GM03348 (cell line): ENCODE measurements around the gene SCARF1.

Experiments
- DNase-seq: peaks from one replicate; pipeline ENCODE4 v3.0.0; 2012; ENCODE audit warnings: low spot score

The SCARF1 gene

GRCh38 chr17:1648963-1649843 lies 3.7 kb upstream of the SCARF1 start:
- peak; percentile 99 for DNase-seq

GRCh38 chr17:1648173-1648962 lies 2.8 kb upstream of the SCARF1 start:
- DNase-seq: peak; percentile 20

GRCh38 chr17:1647802-1648171 lies 2.3 kb upstream of the SCARF1 start:
- DNase-seq: no peak

- no peak for DNase-seq
These were observed 805 bp upstream of the SCARF1 start for GRCh38 chr17:1646199-1646875.

- DNase-seq: no peak
These were observed 882 bp downstream of the SCARF1 start for GRCh38 chr17:1644493-1645206.

- no peak for DNase-seq
These were observed 1.5 kb downstream of the SCARF1 start for GRCh38 chr17:1643999-1644492.

GRCh38 chr17:1643293-1643998 lies 2.1 kb downstream of the SCARF1 start:
- peak; percentile 64 for DNase-seq

GRCh38 chr17:1641065-1641403 lies 4.5 kb downstream of the SCARF1 start:
- no peak for DNase-seq

GRCh38 chr17:1640329-1641064 lies 5.0 kb downstream of the SCARF1 start:
- no peak for DNase-seq

GRCh38 chr17:1639549-1640180 lies 5.9 kb downstream of the SCARF1 start:
- DNase-seq: no peak

- DNase-seq: no peak
These were observed 6.8 kb downstream of the SCARF1 start for GRCh38 chr17:1638624-1639300.

- no peak for DNase-seq
These were observed 7.4 kb downstream of the SCARF1 start for GRCh38 chr17:1638171-1638590.

- DNase-seq: no peak
These were observed 8.7 kb downstream of the SCARF1 start for GRCh38 chr17:1636732-1637285.

- no peak for DNase-seq
These were observed 9.7 kb downstream of the SCARF1 start for GRCh38 chr17:1635675-1636465.

- DNase-seq: no peak
These were observed 10.5 kb downstream of the SCARF1 start for GRCh38 chr17:1634841-1635650.

- DNase-seq: no peak
These were observed 14.9 kb downstream of the SCARF1 start for GRCh38 chr17:1630662-1631061.

- peak; percentile 72 for DNase-seq
These were observed 15.8 kb downstream of the SCARF1 start for GRCh38 chr17:1629504-1630310.
